Prostate gland (tissue), 2 donors: Measurements from ENCODE around the gene TMEM92.

Source experiments
- CTCF ChIP-seq, 4 experiments: fragments of 200-600 bp in 2 of 4; fragments of 450-650 bp in 2 of 4; sonication (generic) in 2 of 4; IDR thresholded peaks; 1 replicate in 3 of 4; 2 replicates in 1 of 4; pipeline ENCODE4 v1.5.1; 2016 to 2019; ENCODE audit warnings: antibody characterized with exemption in 4 of 4, mild to moderate bottlenecking in 2 of 4, moderate library complexity in 2 of 4
- POLR2A ChIP-seq: fragments of 450-650 bp; IDR thresholded peaks from one replicate; pipeline ENCODE4 v1.6.1; 2016; ENCODE audit warnings: antibody characterized with exemption, mild to moderate bottlenecking
- POLR2AphosphoS5 ChIP-seq: sonication (generic); formaldehyde crosslinking; IDR thresholded peaks from one replicate; pipeline ENCODE4 v1.6.1; 2017; ENCODE audit warnings: antibody characterized with exemption

DNA sequence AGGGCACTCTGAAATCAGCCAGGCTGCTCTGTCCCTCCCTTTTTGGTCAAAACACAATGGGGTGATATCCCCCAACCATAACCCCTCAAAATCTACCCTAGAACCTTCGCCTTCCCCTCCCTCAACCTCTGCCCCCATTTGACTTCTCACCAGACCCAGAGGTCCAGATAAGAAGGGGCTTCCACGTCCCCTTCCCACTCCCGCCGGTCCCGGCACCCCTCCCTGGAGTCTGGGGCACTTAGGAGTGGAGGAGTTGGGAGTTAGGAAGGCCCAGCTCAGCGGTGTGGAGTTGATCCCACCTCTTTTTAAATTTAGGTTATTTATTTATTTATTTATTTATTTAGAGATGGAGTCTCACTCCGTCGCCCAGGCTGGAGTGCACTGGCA lies 619 bp upstream of the TMEM92 start:
- no peak for TF ChIP-seq POLR2AphosphoS5
- TF ChIP-seq POLR2A, result no peak
- no peak for TF ChIP-seq CTCF (IDR thresholded peaks at IDR 0.05)
